HG03280 (cell line): ENCODE measurements around the gene NETO2.
"Not testable (repeated sequence)": the region's sequence is repeated elsewhere in the genome, so short reads cannot be mapped to it uniquely, and the experiment has no call there.

Source experiments
- ATAC-seq: cut with Tn5 transposase; IDR thresholded peaks from one replicate; pipeline ENCODE4 v1.9.1; 2021; ENCODE audit warnings: mild to moderate bottlenecking, moderate library complexity; ENCODE audit not compliant: unreplicated experiment

Gene NETO2

GRCh38 chr16:47067203-47067602 is 76.5 kb downstream of the NETO2 start:
- ATAC-seq, result no peak

GRCh38 chr16:47065766-47066688 is 77.7 kb downstream of the NETO2 start:
- no peak for ATAC-seq

GRCh38 chr16:47064775-47065174 is 79.0 kb downstream of the NETO2 start:
- no peak for ATAC-seq

- no peak for ATAC-seq
Measured at GRCh38 chr16:47063011-47063724, 80.6 kb downstream of the NETO2 start.

GRCh38 chr16:47061204-47061603 is 82.5 kb downstream of the NETO2 start:
- ATAC-seq, result no peak

- ATAC-seq, result no peak
Measured at GRCh38 chr16:47060596-47060995, 83.1 kb downstream of the NETO2 start.

GRCh38 chr16:47059991-47060390 is 83.8 kb downstream of the NETO2 start:
- no peak for ATAC-seq

GRCh38 chr16:47059130-47059529 is 84.6 kb downstream of the NETO2 start:
- ATAC-seq, result not testable (repeated sequence)

- no peak for ATAC-seq
Measured at GRCh38 chr16:47058295-47059086, 85.3 kb downstream of the NETO2 start.

GRCh38 chr16:47057630-47057993 is 86.1 kb downstream of the NETO2 start:
- ATAC-seq, result no peak

GRCh38 chr16:47056688-47057629 is 86.8 kb downstream of the NETO2 start:
- no peak for ATAC-seq

GRCh38 chr16:47056061-47056460 is 87.7 kb downstream of the NETO2 start:
- ATAC-seq, result not testable (repeated sequence)

GRCh38 chr16:47055136-47055885 is 88.4 kb downstream of the NETO2 start:
- ATAC-seq, result no peak

- no peak for ATAC-seq
Measured at GRCh38 chr16:47054306-47054705, 89.4 kb downstream of the NETO2 start.

- no peak for ATAC-seq
Measured at GRCh38 chr16:47053895-47054294, 89.8 kb downstream of the NETO2 start.

- no peak for ATAC-seq
Measured at GRCh38 chr16:47052666-47053640, 90.8 kb downstream of the NETO2 start.

GRCh38 chr16:47051031-47051430 is 92.7 kb downstream of the NETO2 start:
- no peak for ATAC-seq

- no peak for ATAC-seq
Measured at GRCh38 chr16:47049901-47050583, 93.7 kb downstream of the NETO2 start.
